Hepatocyte (in vitro differentiated cells): ENCODE data around the gene PHKG2.

Experiments
- CTCF ChIP-seq: fragments of 200-600 bp; sonication (generic); IDR thresholded peaks from 2 replicates; pipeline ENCODE4 v1.5.1; 2016; ENCODE audit warnings: antibody characterized with exemption, mild to moderate bottlenecking; ENCODE audit not compliant: poor library complexity
- EZH2phosphoT487 ChIP-seq: fragments of 200-600 bp; sonication (generic); IDR thresholded peaks from one replicate; pipeline ENCODE4 v1.6.1; 2018; ENCODE audit warnings: antibody characterized with exemption, mild to moderate bottlenecking, low read depth, moderate library complexity; ENCODE audit not compliant: unreplicated experiment, severe bottlenecking

- TF ChIP-seq CTCF (no peak), EZH2phosphoT487 (no peak)
Observed at GRCh38 chr16:30786936-30787612, 38.8 kb downstream of the PHKG2 start, which contains the start of gene ZNF629.
